Fibroblast of mammary gland (primary cell): Measurements from ENCODE around the gene GTPBP3.

Source experiments
- DNase-seq: peaks from one replicate; pipeline ENCODE4 v3.0.0-alpha.2; 2010; ENCODE audit warnings: low read depth
- H3K4me3 ChIP-seq: 2 replicates; pipeline ENCODE4 v1.5.1; 2011; ENCODE audit warnings: low read depth, mild to moderate bottlenecking, low read length, moderate library complexity; ENCODE audit not compliant: control insufficient read depth
- CTCF ChIP-seq: conservative IDR thresholded peaks from 2 replicates; pipeline ENCODE4 v1.5.1; 2011; ENCODE audit warnings: low read depth, low read length, inconsistent platforms; ENCODE audit not compliant: control insufficient read depth, insufficient read depth

Gene GTPBP3

DNA sequence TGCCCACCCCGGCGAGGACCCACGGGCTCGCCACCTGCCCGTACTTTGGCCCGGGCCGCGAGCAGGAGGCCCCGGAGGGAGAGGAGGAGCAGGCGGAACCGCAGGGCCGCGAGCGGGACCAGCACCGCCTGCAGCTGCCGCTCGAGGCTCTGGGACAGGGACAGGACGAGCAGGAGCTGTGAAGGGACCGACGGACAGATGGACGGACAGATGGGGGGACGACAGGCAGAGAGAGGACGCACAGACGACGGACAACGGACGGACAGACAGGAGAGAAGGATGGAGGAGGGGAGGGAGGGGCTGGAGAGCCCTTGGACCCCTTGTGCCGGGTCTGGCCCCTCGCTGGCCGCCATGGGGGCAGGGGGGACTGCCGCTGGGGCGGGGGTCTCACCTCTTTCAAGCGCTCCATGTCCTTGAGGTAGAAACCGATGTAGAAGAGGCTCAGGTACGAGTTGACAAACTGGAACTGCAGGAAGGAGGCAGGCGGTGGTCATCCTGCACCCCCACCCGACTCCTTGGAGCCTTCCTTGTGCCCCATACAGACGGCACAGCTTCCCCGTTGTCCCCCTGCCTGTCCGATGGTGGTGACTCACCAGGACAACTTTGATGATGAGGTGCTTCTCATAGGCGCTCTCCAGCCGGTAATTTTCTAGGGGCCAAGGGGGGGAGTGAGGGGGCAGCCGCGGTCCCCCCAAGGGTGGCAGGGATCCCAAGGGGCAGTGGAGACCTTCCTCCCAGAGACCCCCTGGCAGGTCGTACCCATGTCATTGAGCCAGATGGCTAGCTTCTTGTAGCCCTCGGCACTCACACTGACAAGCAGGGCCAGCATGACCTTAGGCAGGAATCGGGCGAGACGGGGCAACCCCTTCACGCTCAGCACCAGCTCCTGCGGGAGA is 7.7 kb upstream of the GTPBP3 start:
- TF ChIP-seq CTCF, result no peak
- no peak overlapping the region for H3K4me3 ChIP-seq
- DNase-seq, result no peak

DNA sequence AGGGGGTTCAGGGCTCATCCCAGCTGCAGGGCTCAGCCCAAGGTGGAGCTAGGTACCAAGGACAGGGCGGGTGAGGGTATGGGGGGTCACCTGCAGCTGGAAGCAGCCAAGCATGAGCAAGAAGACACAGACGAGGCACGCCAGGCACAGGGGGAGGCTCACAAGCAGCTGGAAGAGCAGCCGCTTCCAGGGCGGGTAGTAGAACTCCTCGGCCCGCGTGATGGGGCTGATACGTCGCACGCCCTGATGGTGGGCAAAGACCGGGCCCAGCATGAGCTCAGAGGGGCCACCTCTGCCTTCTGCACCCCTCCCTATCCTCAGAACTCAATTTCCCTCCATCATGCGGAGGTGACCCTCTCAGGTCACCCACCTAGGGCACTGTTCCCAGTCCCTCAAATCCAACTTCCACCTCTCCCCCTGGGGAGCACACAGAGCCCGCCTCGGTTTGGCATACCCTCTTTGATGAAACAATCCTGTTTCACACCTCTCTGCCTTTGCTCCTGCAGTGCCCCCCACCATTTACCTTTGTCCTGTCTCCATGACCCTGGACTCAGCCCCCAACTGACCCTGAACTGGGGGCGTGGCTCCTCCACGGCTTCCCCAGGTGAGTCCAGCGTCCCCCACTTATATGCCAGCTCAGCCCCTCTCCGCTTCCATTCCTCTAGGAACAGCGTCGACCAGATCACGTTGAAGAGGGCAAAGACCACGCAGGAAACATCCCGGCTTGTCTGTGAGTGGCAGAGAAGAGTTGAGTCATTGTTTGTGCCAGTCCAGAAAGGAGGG is 6.9 kb upstream of the GTPBP3 start:
- no peak for DNase-seq
- H3K4me3 ChIP-seq, result no peak overlapping the region
- no peak for TF ChIP-seq CTCF

DNA sequence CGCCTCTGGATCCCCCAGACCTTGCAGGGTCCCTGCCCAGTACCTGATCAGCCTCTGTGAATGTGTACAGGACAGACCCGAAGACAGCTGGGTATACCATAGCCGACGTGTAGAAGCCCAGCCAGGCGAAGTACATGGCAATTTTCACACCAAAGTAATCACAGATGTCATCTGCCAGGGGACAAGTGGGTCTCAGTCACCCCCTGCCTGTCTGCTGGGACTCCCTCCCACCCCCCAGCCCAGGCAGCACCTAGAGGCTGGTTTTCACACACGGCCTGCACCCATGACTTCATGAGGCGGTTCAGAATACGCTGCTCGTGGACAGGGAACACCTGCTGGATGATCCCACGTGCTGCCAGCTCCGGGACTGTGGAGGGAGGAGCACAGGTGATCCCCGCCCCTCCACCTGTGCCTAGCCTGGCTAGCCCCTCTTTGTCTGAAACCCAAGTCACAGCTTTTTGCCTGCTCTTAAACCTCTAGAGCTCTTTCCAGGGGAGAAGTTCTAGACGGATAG is 6.3 kb upstream of the GTPBP3 start:
- no peak for DNase-seq

DNA sequence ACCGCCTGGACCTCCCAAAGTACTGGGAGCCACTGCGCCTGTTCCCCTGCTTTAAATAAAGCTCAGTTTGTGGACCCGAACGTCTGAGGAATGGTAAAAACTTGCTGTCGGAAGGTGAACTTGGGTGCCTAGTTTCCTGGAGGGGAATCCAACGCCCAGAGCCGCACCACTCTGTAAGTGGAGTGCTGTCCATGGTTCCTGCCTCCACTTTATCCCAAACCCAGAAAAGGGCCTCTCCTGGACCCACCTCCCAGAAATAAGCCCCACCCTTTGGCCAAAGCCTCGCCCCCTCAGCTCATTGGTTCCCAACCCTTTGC is 5.0 kb upstream of the GTPBP3 start:
- no peak overlapping the region for H3K4me3 ChIP-seq
- no peak for TF ChIP-seq CTCF
- no peak for DNase-seq

More for the DNA sequence above, 6.3 kb upstream of the GTPBP3 start:
- H3K4me3 ChIP-seq, result no peak overlapping the region
- TF ChIP-seq CTCF, result no peak

- peak; percentile 63 for DNase-seq
- no peak overlapping the region for H3K4me3 ChIP-seq
- TF ChIP-seq CTCF, result no peak
Measured at GRCh38 chr19:17332677-17333581, 4.4 kb upstream of the GTPBP3 start.
